Neuronal stem cell (in vitro differentiated cells): Measurements from ENCODE around the gene PIGZ.

ENCODE experiments used
- DNase-seq: peaks from one replicate; pipeline ENCODE4 v3.0.0-alpha.2; 2013; ENCODE audit warnings: low spot score
- H2AFZ ChIP-seq: one replicate; pipeline ENCODE4 v1.6.1; 2013; ENCODE audit warnings: mild to moderate bottlenecking, low read length, inconsistent platforms
- H2AK5ac ChIP-seq: 2 replicates; pipeline ENCODE4 v1.6.1; 2013; ENCODE audit warnings: low read depth, mild to moderate bottlenecking, inconsistent platforms, low read length, moderate library complexity, mixed read lengths
- H2BK120ac ChIP-seq: 2 replicates; pipeline ENCODE4 v1.6.1; 2013; ENCODE audit warnings: low read depth, mild to moderate bottlenecking, inconsistent platforms, low read length, moderate library complexity, mixed read lengths
- H2BK12ac ChIP-seq: one replicate; pipeline ENCODE4 v1.6.1; 2013; ENCODE audit warnings: low read length, inconsistent platforms
- H2BK15ac ChIP-seq: 2 replicates; pipeline ENCODE4 v1.6.1; 2013; ENCODE audit warnings: mild to moderate bottlenecking, low read length, inconsistent platforms, mixed read lengths
- H2BK5ac ChIP-seq: one replicate; pipeline ENCODE4 v1.6.1; 2013; ENCODE audit warnings: inconsistent platforms, mild to moderate bottlenecking, low read length, moderate library complexity
- H3K14ac ChIP-seq: one replicate; pipeline ENCODE4 v1.6.1; 2013; ENCODE audit warnings: low read length, inconsistent platforms
- H3K18ac ChIP-seq: 2 replicates; pipeline ENCODE4 v1.6.1; 2013; ENCODE audit warnings: low read length, inconsistent platforms
- H3K23ac ChIP-seq: 2 replicates; pipeline ENCODE4 v1.6.1; 2013; ENCODE audit warnings: low read depth, mild to moderate bottlenecking, mixed read lengths, low read length, inconsistent platforms; ENCODE audit not compliant: poor library complexity
- H3K27ac ChIP-seq: replicated peaks from 3 replicates; pipeline ENCODE4 v1.5.1; 2013; ENCODE audit warnings: low read length, inconsistent platforms
- H3K27me3 ChIP-seq, 3 experiments: 2 replicates each; pipeline ENCODE4 v1.6.1; 2013; ENCODE audit warnings: low read length in 3 of 3, mild to moderate bottlenecking in 2 of 3, inconsistent platforms in 1 of 3, low read depth in 1 of 3, mixed read lengths in 1 of 3, moderate library complexity in 1 of 3; ENCODE audit not compliant: control insufficient read depth in 3 of 3, insufficient read depth in 3 of 3
- H3K36me3 ChIP-seq, 2 donors: replicated peaks in 1 of 2; 2 replicates each; pipeline ENCODE4 v1.6.1; 2013; ENCODE audit warnings: low read length in 2 of 2; ENCODE audit not compliant: control insufficient read depth in 2 of 2, insufficient read depth in 2 of 2
- H3K4ac ChIP-seq: 2 replicates; pipeline ENCODE4 v1.6.1; 2013; ENCODE audit warnings: inconsistent platforms, mild to moderate bottlenecking, low read length, moderate library complexity
- H3K4me1 ChIP-seq, 2 donors: 1 replicate in 1 of 2; 2 replicates in 1 of 2; pipeline ENCODE4 v1.6.1; 2013; ENCODE audit warnings: low read length in 2 of 2, low read depth in 1 of 2; ENCODE audit not compliant: control insufficient read depth in 2 of 2, insufficient read depth in 1 of 2
- H3K4me2 ChIP-seq: one replicate; pipeline ENCODE4 v1.6.1; 2013; ENCODE audit warnings: mild to moderate bottlenecking, low read length, inconsistent platforms; ENCODE audit not compliant: insufficient read depth, poor library complexity, severe bottlenecking
- H3K4me3 ChIP-seq, 2 donors: 2 replicates each; pipeline ENCODE4 v1.5.1; 2013; ENCODE audit warnings: low read length in 2 of 2, mild to moderate bottlenecking in 2 of 2, inconsistent platforms in 1 of 2, moderate library complexity in 1 of 2
- H3K79me1 ChIP-seq: one replicate; pipeline ENCODE4 v1.6.1; 2013; ENCODE audit warnings: low read depth, mild to moderate bottlenecking, inconsistent platforms, low read length, moderate library complexity
- H3K9ac ChIP-seq: one replicate; pipeline ENCODE4 v1.6.1; 2013; ENCODE audit warnings: mild to moderate bottlenecking, low read depth, low read length, inconsistent platforms; ENCODE audit not compliant: poor library complexity
- H3K9me3 ChIP-seq, 2 donors: replicated peaks in 1 of 2; 2 replicates each; pipeline versions ENCODE3 to v1.6.1; 2013; ENCODE audit warnings: low read length in 2 of 2, mild to moderate bottlenecking in 2 of 2, inconsistent platforms in 1 of 2, low read depth in 1 of 2, mixed read lengths in 1 of 2, moderate library complexity in 1 of 2; ENCODE audit not compliant: control insufficient read depth in 2 of 2, insufficient read depth in 1 of 2
- H4K8ac ChIP-seq: one replicate; pipeline ENCODE4 v1.6.1; 2013; ENCODE audit warnings: low read depth, mild to moderate bottlenecking, inconsistent platforms, low read length, moderate library complexity
- H4K91ac ChIP-seq: one replicate; pipeline ENCODE4 v1.6.1; 2013; ENCODE audit warnings: low read length, low read depth, mild to moderate bottlenecking, inconsistent platforms; ENCODE audit not compliant: poor library complexity
- WGBS, 2 donors: extraction: QIAGEN DNeasy Blood & Tissue Kit; methylation state at CpG; one replicate each; pipeline ENCODE4 v1.1.7; 2013; ENCODE audit warnings: missing lambda C conversion rate in 2 of 2, mixed read lengths in 1 of 2; ENCODE audit not compliant: insufficient read length in 2 of 2, insufficient replicate concordance in 1 of 2; ENCODE audit errors: extremely low coverage in 2 of 2; 5-methylcytosine and 5-hydroxymethylcytosine counted together

The PIGZ gene

DNA sequence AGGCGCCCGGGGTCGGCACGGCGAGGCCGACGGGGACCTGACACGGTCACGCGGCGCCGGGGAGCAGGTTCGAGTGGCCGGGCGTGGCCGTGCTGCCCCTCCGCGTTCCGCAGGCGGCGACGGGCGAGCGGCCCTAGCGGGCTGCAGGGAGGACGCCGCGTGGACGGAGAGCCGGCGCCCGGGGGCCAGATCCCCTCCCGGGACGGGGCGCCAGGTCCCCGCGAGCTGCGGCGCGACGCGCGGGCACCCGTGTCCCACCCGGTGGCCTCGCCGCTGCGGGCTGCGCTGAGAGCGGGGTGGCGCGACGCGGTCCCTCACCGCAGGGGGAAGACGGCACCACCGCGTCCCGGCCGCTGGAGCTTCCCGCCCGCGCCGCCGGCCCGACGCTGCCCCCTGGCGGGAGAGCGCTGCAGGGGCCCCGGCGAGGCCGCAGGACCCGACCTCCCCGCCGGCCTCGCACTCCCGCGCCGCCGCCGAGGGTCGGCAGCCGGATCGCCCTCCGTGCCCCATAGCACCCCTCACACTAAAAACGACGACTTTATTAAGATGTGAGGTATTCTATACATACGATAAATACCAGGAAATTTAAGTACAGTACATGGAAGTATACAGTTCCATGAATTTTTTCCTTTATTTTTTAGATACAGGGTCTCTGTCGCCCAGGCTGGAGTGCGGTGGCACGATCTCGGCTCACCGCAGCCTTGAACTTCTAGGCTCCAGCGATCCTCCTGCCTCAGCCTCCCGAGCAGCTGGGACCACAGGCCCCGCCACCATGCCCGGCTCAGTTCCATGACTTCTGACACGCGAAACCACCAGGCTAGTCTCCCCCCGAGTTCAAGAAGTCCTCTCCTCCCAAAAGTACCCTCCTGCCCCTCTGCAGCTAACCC, 1.3 kb upstream of the PIGZ start:
- Histone ChIP-seq H3K4me2 (peak overlapping the region; percentile 98), H4K8ac (no peak overlapping the region), H3K36me3 (no peaks in the 10 kb centered on the region), H3K79me1 (no peaks in the 10 kb centered on the region), H2BK15ac (no peak overlapping the region), H3K4me3 (peak overlapping the region; percentile 58 to 86), H3K23ac (peak overlapping the region; percentile 89), H3K27ac (no peak overlapping the region), H2BK120ac (no peak overlapping the region), H3K4ac (no peak overlapping the region), H3K18ac (peak overlapping the region; percentile 87), H2BK12ac (no peak overlapping the region), H3K4me1 (peaks cover 2 to 4% of the 10 kb centered on the region in 2 donors), H2AK5ac (peak overlapping the region; percentile 48), H3K9ac (peak overlapping the region; percentile 84), H3K27me3 (peaks cover 25 to 63% (median 30%) of the 10 kb centered on the region in 3 experiments), H2AFZ (peak overlapping the region; percentile 98), H4K91ac (no peak overlapping the region), H2BK5ac (no peak overlapping the region), H3K9me3 (peaks cover 10 to 23% of the 10 kb centered on the region in 2 donors), H3K14ac (peak overlapping the region; percentile 56)
- DNase-seq = peak; percentile 63
- no CpG with 5 or more reads among the region's 100 CpGs for WGBS, 2 donors

- peak overlapping the region; percentile 28 for H2AK5ac ChIP-seq
- H2AFZ ChIP-seq = peak overlapping the region; percentile 98
- no peaks in the 10 kb centered on the region for H3K36me3 ChIP-seq
- no CpG with 5 or more reads among the region's 72 CpGs for WGBS, 2 donors
- no peak overlapping the region for H2BK5ac ChIP-seq
- H3K9ac ChIP-seq = peak overlapping the region; percentile 84
- no peak overlapping the region for H4K91ac ChIP-seq
- no peak overlapping the region for H4K8ac ChIP-seq
- no peaks in the 10 kb centered on the region for H3K79me1 ChIP-seq
- peak overlapping the region; percentile 58 to 86 for H3K4me3 ChIP-seq
- H3K14ac ChIP-seq = peak overlapping the region; percentile 94
- peak overlapping the region; percentile 98 for H3K4me2 ChIP-seq
- peak overlapping the region; percentile 89 for H3K23ac ChIP-seq
- H3K27me3 ChIP-seq = peaks cover 25 to 63% (median 30%) of the 10 kb centered on the region in 3 experiments
- H3K18ac ChIP-seq = peak overlapping the region; percentile 87
- no peak overlapping the region for H2BK12ac ChIP-seq
- H3K9me3 ChIP-seq = peaks cover 10 to 23% of the 10 kb centered on the region in 2 donors
- H3K4me1 ChIP-seq = peaks cover 2 to 4% of the 10 kb centered on the region in 2 donors
- no peak for DNase-seq
- H2BK15ac ChIP-seq = no peak overlapping the region
- H3K4ac ChIP-seq = no peak overlapping the region
- no peak overlapping the region for H2BK120ac ChIP-seq
- no peak overlapping the region for H3K27ac ChIP-seq
Measured at GRCh38 chr3:196969134-196969659, 564 bp upstream of the PIGZ start.

- Histone ChIP-seq H2AFZ (peak overlapping the region; percentile 98), H3K18ac (peak overlapping the region; percentile 15), H2BK120ac (no peak overlapping the region), H2BK5ac (no peak overlapping the region), H2BK15ac (no peak overlapping the region), H2BK12ac (no peak overlapping the region), H3K4me3 (peak overlapping the region; percentile 58 to 86), H3K27ac (no peak overlapping the region), H3K4me1 (peaks cover 2 to 4% of the 10 kb centered on the region in 2 donors), H3K4ac (no peak overlapping the region), H4K91ac (no peak overlapping the region), H3K9me3 (peaks cover 12 to 26% of the 10 kb centered on the region in 2 donors), H3K4me2 (peak overlapping the region; percentile 22), H3K36me3 (no peaks in the 10 kb centered on the region), H3K23ac (no peak overlapping the region), H3K27me3 (peaks cover 25 to 63% (median 30%) of the 10 kb centered on the region in 3 experiments), H3K14ac (no peak overlapping the region), H2AK5ac (peak overlapping the region; percentile 58), H4K8ac (no peak overlapping the region), H3K79me1 (no peaks in the 10 kb centered on the region), H3K9ac (no peak overlapping the region)
- DNase-seq = no peak
- no CpG with 5 or more reads among the region's 35 CpGs for WGBS, 2 donors
Measured at GRCh38 chr3:196967412-196968232, 1.0 kb downstream of the PIGZ start.
